B cell (primary cell): Measurements from ENCODE around the gene ZBED4. TPM values are rescaled to one million over a fixed set of nuclear protein-coding genes. Genes with fewer than 3 reads are reported as not detected.

Experiments used
- ATAC-seq: fragments of 200-7000 bp; cut with Tn5 transposase; one replicate; pipeline ENCODE4 v1.10.0; 2021; ENCODE audit warnings: low read depth, mild to moderate bottlenecking, moderate number of reproducible peaks, moderate library complexity
- CTCF ChIA-PET: fragments of 350-600 bp; sonication (Branson Sonifier 250); formaldehyde crosslinking; loops from one replicate; lab custom pipeline; 2021; ENCODE audit warnings: antibody characterized with exemption, inconsistent platforms; lab: Charles Lee
- POLR2A ChIA-PET: fragments of 350-600 bp; sonication (Branson Sonifier 250); formaldehyde crosslinking; loops from one replicate; lab custom pipeline; 2021; ENCODE audit warnings: antibody characterized with exemption; lab: Charles Lee
- DNase-seq: peaks from one replicate; pipeline ENCODE4 v3.0.0; 2013
- H2AFZ ChIP-seq: 2 replicates; pipeline ENCODE4 v1.6.1; 2012; ENCODE audit warnings: mild to moderate bottlenecking, low read depth, low read length; ENCODE audit not compliant: insufficient read depth, poor library complexity, severe bottlenecking
- H3K27ac ChIP-seq, 2 donors: 1 replicate in 1 of 2; 2 replicates in 1 of 2; pipeline ENCODE4 v1.5.1; 2012 to 2013; ENCODE audit warnings: low read length in 2 of 2, mild to moderate bottlenecking in 2 of 2, moderate library complexity in 1 of 2
- H3K27me3 ChIP-seq, 4 experiments: fragments of 200-600 bp in 1 of 4; sonication (generic) in 1 of 4; replicated peaks in 1 of 4; 1 replicate in 2 of 4; 2 replicates in 2 of 4; pipeline versions ENCODE4 v1.6.1 to v1.7.0; 2013 to 2016; ENCODE audit warnings: low read length in 3 of 4, mild to moderate bottlenecking in 2 of 4, mixed read lengths in 1 of 4, moderate library complexity in 1 of 4; ENCODE audit not compliant: insufficient read depth in 4 of 4, control insufficient read depth in 3 of 4; ENCODE audit errors: control extremely low read depth in 1 of 4
- H3K36me3 ChIP-seq, 2 experiments: replicated peaks in 1 of 2; 1 replicate in 1 of 2; 2 replicates in 1 of 2; pipeline versions ENCODE4 v1.6.1 to v1.7.1; 2013; ENCODE audit warnings: low read length in 1 of 2; ENCODE audit not compliant: insufficient read depth in 2 of 2, control insufficient read depth in 1 of 2; ENCODE audit errors: control extremely low read depth in 1 of 2, extremely low read depth in 1 of 2
- H3K4me1 ChIP-seq, 2 donors: fragments of 200-600 bp in 1 of 2; sonication (generic) in 1 of 2; 1 replicate in 1 of 2; 2 replicates in 1 of 2; pipeline versions ENCODE4 v1.5.1 to v1.6.1; 2013 to 2017; ENCODE audit warnings: low read length in 2 of 2; ENCODE audit not compliant: control insufficient read depth in 2 of 2, insufficient read depth in 2 of 2
- H3K4me2 ChIP-seq: replicated peaks from 2 replicates; pipeline ENCODE3; 2012; ENCODE audit warnings: mild to moderate bottlenecking, low read depth, low read length; ENCODE audit not compliant: poor library complexity, severe bottlenecking
- H3K4me3 ChIP-seq, 5 experiments: fragments of 200-600 bp in 1 of 5; sonication (generic) in 1 of 5; 1 replicate in 3 of 5; 2 replicates in 2 of 5; pipeline versions ENCODE4 v1.5.1 to v1.7.0; 2011 to 2016; ENCODE audit warnings: low read length in 4 of 5, mild to moderate bottlenecking in 4 of 5, low read depth in 2 of 5, control low read depth in 1 of 5, moderate library complexity in 1 of 5; ENCODE audit not compliant: insufficient read depth in 1 of 5; ENCODE audit errors: control extremely low read depth in 1 of 5, extremely low read depth in 1 of 5
- H3K79me2 ChIP-seq: fragments of 200-600 bp; sonication (generic); one replicate; pipeline ENCODE4 v1.6.0; 2016; ENCODE audit warnings: low read length; ENCODE audit not compliant: control insufficient read depth, insufficient read depth
- H3K9ac ChIP-seq: fragments of 200-600 bp; sonication (generic); 2 replicates; pipeline ENCODE4 v1.6.1; 2017; ENCODE audit warnings: mild to moderate bottlenecking, low read length, moderate library complexity
- H3K9me3 ChIP-seq, 3 donors: one replicate each; pipeline versions ENCODE4 v1.6.1 to v1.7.1; 2013; ENCODE audit warnings: low read length in 2 of 3; ENCODE audit not compliant: control insufficient read depth in 2 of 3, insufficient read depth in 1 of 3; ENCODE audit errors: control extremely low read depth in 1 of 3
- H4K20me1 ChIP-seq: 2 replicates; pipeline ENCODE4 v1.6.0; 2012; ENCODE audit warnings: mild to moderate bottlenecking, low read length; ENCODE audit not compliant: insufficient read depth, control insufficient read depth, poor library complexity, severe bottlenecking
- H3K27ac Mint-ChIP-seq: one replicate; pipeline ENCODE4 v1.8.0; 2021; ENCODE audit warnings: mixed read lengths
- H3K27me3 Mint-ChIP-seq: one replicate; pipeline ENCODE4 v1.8.0; 2021; ENCODE audit warnings: mixed read lengths
- H3K4me1 Mint-ChIP-seq: one replicate; pipeline ENCODE4 v1.8.0; 2021; ENCODE audit warnings: mixed read lengths
- H3K4me3 Mint-ChIP-seq: one replicate; pipeline ENCODE4 v1.8.0; 2021; ENCODE audit warnings: mixed read lengths
- H3K9me3 Mint-ChIP-seq: one replicate; pipeline ENCODE4 v1.8.0; 2022; ENCODE audit warnings: mixed read lengths; ENCODE audit not compliant: insufficient read depth
- EZH2 ChIP-seq: IDR thresholded peaks from 2 replicates; pipeline ENCODE4 v1.6.1; 2012; ENCODE audit warnings: borderline replicate concordance, low read depth, mild to moderate bottlenecking, moderate library complexity, low read length; ENCODE audit not compliant: insufficient read depth, poor library complexity, severe bottlenecking
- WGBS: methylation state at CpG from one replicate; pipeline ENCODE4 v1.1.5; 2013; ENCODE audit warnings: missing lambda C conversion rate; ENCODE audit not compliant: insufficient coverage; 5-methylcytosine and 5-hydroxymethylcytosine counted together
- intact Hi-C: fragments of 100-400 bp; cut with micrococcal nuclease; formaldehyde crosslinking; loops from one replicate; pipeline ENCODE4 v1.10.0; 2022
- polyA plus RNA-seq: library from polyadenylated mRNA; depleted of rRNA; stranded (reverse); fragments of >200 nt; gene quantifications from 2 replicates; pipeline ENCODE4 v1.2.3, GENCODE V29; 2012
- total RNA-seq, 2 donors: library from RNA; stranded (reverse); fragments of 120-200 nt in 1 of 2; gene quantifications; 1 replicate in 1 of 2; 2 replicates in 1 of 2; pipeline versions ENCODE4 v1.2.3 to v1.2.4, GENCODE V29; 2013 to 2022
- TF ChIP-seq, protein P1 (sequence below): fragments of 200-600 bp; IDR thresholded peaks from one replicate; pipeline ENCODE4 v1.8.0; 2022; ENCODE audit warnings: antibody characterized with exemption, mild to moderate bottlenecking

ZBED4 gene
- total and polyA plus RNA-seq, 2 donors (not counting 1 experiment from before 2014, with no cell fraction given), result 5.9 to 14.6 TPM

DNA sequence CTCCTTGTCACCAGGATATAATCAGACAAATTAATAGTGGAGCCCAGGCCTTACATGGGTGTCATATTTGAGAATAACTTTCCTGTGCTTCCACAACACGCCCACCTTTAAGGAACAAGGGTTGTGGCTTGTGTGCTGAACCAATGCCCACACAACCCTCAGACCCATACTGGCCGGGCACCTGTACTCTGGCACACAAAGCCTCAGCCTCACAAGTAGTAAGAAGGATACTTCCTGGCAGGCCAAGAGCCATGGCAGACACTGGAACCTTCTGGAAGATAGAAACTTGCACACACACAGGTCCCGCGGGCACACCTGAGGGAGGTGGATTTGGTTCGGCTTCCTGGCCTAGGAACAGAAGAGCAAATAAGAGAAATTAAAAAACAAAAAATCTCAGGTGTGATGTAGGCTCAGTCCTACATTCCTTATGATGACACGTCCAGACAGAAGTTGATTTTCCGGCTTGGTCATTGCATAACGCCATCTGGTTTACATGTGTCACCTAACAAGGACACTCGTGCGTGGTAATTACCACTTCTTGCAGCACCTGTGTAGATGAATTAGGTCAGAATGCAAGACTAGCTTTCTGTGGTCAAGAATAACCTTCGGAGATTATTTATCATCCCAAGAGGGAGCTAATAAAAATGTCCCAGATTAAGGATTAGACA, 20.2 kb upstream of the ZBED4 start:
- Mint-ChIP-seq H3K27ac (no peak overlapping the region), H3K4me1 (peaks cover 16% of the 10 kb centered on the region), H3K9me3 (no peaks in the 10 kb centered on the region), H3K4me3 (no peak overlapping the region), H3K27me3 (peaks cover 9% of the 10 kb centered on the region)
- Histone ChIP-seq H3K36me3 (no peaks in the 10 kb centered on the region), H3K79me2 (no peaks in the 10 kb centered on the region), H3K9ac (no peak overlapping the region), H3K4me2 (no peak overlapping the region), H3K9me3 (peaks cover 0 to 7% (median 0%) of the 10 kb centered on the region in 3 donors), H3K4me3 (no peak overlapping the region), H2AFZ (no peak overlapping the region), H3K27ac (no peak overlapping the region), H3K4me1 (peaks cover 18 to 21% of the 10 kb centered on the region in 2 donors), H3K27me3 (peaks cover 0 to 9% (median 0%) of the 10 kb centered on the region in 4 experiments), H4K20me1 (no peaks in the 10 kb centered on the region)
- intact Hi-C loops, result no loop called here
- TF ChIP-seq EZH2, result no peak
- TF ChIP-seq, protein P1, sequence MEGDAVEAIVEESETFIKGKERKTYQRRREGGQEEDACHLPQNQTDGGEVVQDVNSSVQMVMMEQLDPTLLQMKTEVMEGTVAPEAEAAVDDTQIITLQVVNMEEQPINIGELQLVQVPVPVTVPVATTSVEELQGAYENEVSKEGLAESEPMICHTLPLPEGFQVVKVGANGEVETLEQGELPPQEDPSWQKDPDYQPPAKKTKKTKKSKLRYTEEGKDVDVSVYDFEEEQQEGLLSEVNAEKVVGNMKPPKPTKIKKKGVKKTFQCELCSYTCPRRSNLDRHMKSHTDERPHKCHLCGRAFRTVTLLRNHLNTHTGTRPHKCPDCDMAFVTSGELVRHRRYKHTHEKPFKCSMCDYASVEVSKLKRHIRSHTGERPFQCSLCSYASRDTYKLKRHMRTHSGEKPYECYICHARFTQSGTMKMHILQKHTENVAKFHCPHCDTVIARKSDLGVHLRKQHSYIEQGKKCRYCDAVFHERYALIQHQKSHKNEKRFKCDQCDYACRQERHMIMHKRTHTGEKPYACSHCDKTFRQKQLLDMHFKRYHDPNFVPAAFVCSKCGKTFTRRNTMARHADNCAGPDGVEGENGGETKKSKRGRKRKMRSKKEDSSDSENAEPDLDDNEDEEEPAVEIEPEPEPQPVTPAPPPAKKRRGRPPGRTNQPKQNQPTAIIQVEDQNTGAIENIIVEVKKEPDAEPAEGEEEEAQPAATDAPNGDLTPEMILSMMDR, result no peak
- DNase-seq (no peak), ATAC-seq (no peak)
- POLR2A ChIA-PET, result no interaction called here
- CTCF ChIA-PET, result no interaction called here
- 93% methylated on average over 6 of the region's 11 CpGs for WGBS
